Upper lobe of left lung (tissue), 4 donors: Measurements from ENCODE around the gene POLN.

Source experiments
- CTCF ChIP-seq, 6 experiments: fragments of 450-650 bp in 4 of 6; fragments of 200-600 bp in 2 of 6; sonication (generic) in 2 of 6; IDR thresholded peaks; one replicate each; pipeline ENCODE4 v1.5.1; 2016 to 2019; ENCODE audit warnings: antibody characterized with exemption in 6 of 6
- EP300 ChIP-seq, 4 donors: sonication (generic); formaldehyde crosslinking; IDR thresholded peaks; one replicate each; pipeline ENCODE4 v1.5.1; 2017; ENCODE audit warnings: antibody characterized with exemption in 4 of 4, control low read depth in 2 of 4

- TF ChIP-seq CTCF (IDR thresholded peaks at IDR 0.05) (no peak), EP300 (IDR thresholded peaks at IDR 0.05) (no peak)
These were observed 10.7 kb upstream of the POLN start for GRCh38 chr4:2252530-2253091.
